H1 (cell line): ENCODE measurements around the gene KANSL3.

ENCODE experiments used
- EP300 ChIP-seq, 2 experiments: IDR thresholded peaks; 1 replicate in 1 of 2; 2 replicates in 1 of 2; pipeline ENCODE4 v1.6.1; 2011 to 2012; ENCODE audit warnings: low read depth in 2 of 2, low read length in 2 of 2, mild to moderate bottlenecking in 2 of 2, borderline replicate concordance in 1 of 2, inconsistent platforms in 1 of 2, moderate library complexity in 1 of 2
- EZH2 ChIP-seq: fragments of 200-600 bp; sonication (generic); IDR thresholded peaks from 2 replicates; pipeline ENCODE4 v1.7.1; 2012; ENCODE audit warnings: low read depth, mild to moderate bottlenecking, moderate library complexity, low read length, inconsistent platforms; ENCODE audit not compliant: severe bottlenecking

GRCh38 chr2:96575785-96576456 lies 62.2 kb downstream of the KANSL3 start:
- TF ChIP-seq EZH2, result no peak
- TF ChIP-seq EP300 (IDR thresholded peaks at IDR 0.05; ENCODE audit: borderline replicate concordance in 1 of 2, low read depth in 2 of 2, low read length in 2 of 2), result no peak
